ENCODE results near the gene TRIM73. TPM values are rescaled to one million over a fixed set of nuclear protein-coding genes. Genes with fewer than 3 reads are reported as not detected.
A peak's percentile ranks its signal among the peaks of the same experiment; 100 is the strongest.
"Not testable (repeated sequence)": the region's sequence is repeated elsewhere in the genome, so short reads cannot be mapped to it uniquely, and the experiment has no call there.

TRIM73 gene
- 14.8 to 17.0 TPM (median 15.7 TPM) in 3 replicates for total RNA-seq

- H3K9me3 Mint-ChIP-seq; H3K27ac Mint-ChIP-seq; H3K4me3 Mint-ChIP-seq; H3K4me1 Mint-ChIP-seq; H3K27me3 Mint-ChIP-seq (ENCODE audit: low read depth); DNase-seq (ENCODE audit: low spot score in 2 of 2, unreplicated experiment in 2 of 2); H3K36me3 Mint-ChIP-seq: not testable (repeated sequence)
Measured at GRCh38 chr7:75395329-75395728, at the start of gene TRIM73. TSS of gene TRIM73 (plus strand) at chr7:75395629. CDS start at chr7:75398934, 3,305 bp downstream.

DNA sequence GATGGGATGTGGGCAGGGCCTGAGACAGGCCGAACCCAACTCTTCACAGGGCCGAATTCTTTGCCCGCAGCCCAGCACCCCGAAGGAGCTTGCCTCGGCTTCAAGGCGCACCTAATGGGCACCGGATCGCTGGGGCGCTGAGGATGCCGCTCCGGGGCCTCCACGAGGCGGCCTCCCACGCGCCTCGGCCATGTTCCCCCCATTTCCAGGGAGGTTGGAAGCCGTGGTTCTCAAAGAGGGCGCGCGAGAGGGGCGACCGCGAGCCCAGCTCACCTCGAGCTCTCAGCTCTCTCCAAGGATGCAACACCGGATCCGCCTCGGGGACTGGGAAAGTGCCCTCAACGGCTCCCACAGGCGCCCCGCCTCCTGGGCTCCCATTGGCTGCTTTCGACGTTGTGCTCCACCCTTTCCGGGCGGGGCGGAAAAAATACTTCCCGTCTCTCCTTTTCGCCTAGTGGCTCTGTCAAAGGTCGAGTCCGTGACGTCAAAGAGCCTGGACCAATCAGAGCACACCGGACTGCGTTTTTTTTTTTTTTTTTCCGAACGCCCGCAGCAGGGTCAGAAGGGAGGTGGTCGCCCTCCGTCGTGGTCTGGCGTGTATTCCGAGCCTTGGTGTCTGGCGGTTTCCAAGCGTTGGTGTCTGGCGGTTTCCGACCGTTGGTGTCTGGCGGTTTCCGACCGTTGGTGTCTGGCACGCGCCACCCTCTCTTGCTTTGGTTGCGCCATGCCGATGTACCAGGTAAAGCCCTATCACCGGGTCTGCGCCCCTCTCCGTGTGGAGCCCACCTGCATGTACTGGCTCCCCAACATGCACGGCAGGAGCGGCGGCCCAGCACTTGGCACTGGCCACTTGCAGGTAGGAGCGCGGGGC lies 36.5 kb upstream of the TRIM73 start:
- not testable (repeated sequence) for H3K9me3 Mint-ChIP-seq; H3K27me3 Mint-ChIP-seq (ENCODE audit: low read depth); H3K27ac Mint-ChIP-seq; H3K36me3 Mint-ChIP-seq; H3K4me1 Mint-ChIP-seq
- H3K4me3 Mint-ChIP-seq: peak overlapping the region; percentile 42
- peak in 1 of 2 experiments; percentile 37 for DNase-seq (ENCODE audit: low spot score in 2 of 2, unreplicated experiment in 2 of 2)

DNA sequence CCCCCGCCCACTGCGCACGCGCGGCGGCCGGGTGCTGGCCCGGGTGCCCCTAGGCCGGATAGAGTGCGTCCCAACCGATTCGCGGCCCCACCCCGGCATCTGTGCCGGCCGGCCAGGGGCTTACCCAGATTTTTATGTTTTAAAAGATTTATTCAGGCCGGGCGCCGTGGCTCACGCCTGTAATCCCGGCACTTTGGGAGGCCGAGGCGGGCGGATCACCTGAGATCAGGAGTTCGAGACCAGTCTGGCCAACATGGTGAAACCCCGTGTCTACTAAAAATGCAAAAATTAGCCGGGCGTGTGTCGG lies 35.9 kb upstream of the TRIM73 start:
- not testable (repeated sequence) for H3K27ac Mint-ChIP-seq; H3K4me1 Mint-ChIP-seq; H3K9me3 Mint-ChIP-seq; H3K4me3 Mint-ChIP-seq; H3K36me3 Mint-ChIP-seq; H3K27me3 Mint-ChIP-seq (ENCODE audit: low read depth); DNase-seq (ENCODE audit: low spot score in 2 of 2, unreplicated experiment in 2 of 2)

DNA sequence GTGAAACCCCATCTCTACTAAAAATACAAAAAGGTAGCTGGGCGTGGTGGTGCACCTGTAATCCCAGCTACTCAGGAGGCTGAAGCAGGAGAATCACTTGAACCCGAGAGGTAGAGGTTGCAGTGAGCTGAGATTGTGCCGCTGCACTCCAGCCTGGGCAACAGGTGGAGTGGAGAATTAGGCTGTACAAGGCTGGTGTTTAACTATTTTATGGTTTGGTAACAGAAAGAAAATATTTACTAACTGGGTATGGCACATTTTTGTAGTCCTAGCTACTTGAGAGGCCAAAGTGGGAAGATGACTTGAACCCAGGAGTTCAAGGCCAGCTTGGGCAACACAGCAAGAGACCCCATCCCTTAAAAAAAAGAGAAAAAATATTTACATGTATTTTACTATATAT lies 31.4 kb upstream of the TRIM73 start:
- not testable (repeated sequence) for H3K27ac Mint-ChIP-seq; H3K9me3 Mint-ChIP-seq; DNase-seq (ENCODE audit: low spot score in 2 of 2, unreplicated experiment in 2 of 2); H3K27me3 Mint-ChIP-seq (ENCODE audit: low read depth); H3K36me3 Mint-ChIP-seq; H3K4me1 Mint-ChIP-seq; H3K4me3 Mint-ChIP-seq

- not testable (repeated sequence) for H3K27ac Mint-ChIP-seq; H3K4me1 Mint-ChIP-seq; H3K9me3 Mint-ChIP-seq; H3K4me3 Mint-ChIP-seq; H3K27me3 Mint-ChIP-seq (ENCODE audit: low read depth); H3K36me3 Mint-ChIP-seq; DNase-seq (ENCODE audit: low spot score in 2 of 2, unreplicated experiment in 2 of 2)
Measured at GRCh38 chr7:75366643-75367042, 28.8 kb upstream of the TRIM73 start.

- H3K36me3 Mint-ChIP-seq; DNase-seq (ENCODE audit: low spot score in 2 of 2, unreplicated experiment in 2 of 2); H3K27ac Mint-ChIP-seq; H3K4me1 Mint-ChIP-seq; H3K4me3 Mint-ChIP-seq; H3K27me3 Mint-ChIP-seq (ENCODE audit: low read depth); H3K9me3 Mint-ChIP-seq: not testable (repeated sequence)
Measured at GRCh38 chr7:75367313-75367712, 28.1 kb upstream of the TRIM73 start.

DNA sequence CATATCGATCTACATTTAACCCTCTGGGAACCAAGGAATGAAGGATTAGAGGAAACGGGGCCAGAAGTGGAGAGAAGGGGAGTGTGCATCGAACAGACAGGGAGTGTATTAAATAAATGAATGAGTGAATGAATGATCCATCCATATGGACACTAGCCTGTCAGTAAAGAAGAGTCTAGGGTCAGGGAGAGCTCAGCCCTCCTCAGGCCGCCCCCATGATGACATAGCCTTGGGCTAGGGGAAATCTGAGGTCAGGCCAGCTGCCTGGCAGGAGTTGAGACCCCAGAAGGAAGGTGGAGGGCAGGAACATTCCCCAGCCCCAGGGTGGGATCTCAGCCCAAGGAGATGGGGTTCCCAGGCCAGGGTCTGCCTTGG lies 21.3 kb upstream of the TRIM73 start:
- H3K4me3 Mint-ChIP-seq; H3K36me3 Mint-ChIP-seq; H3K27ac Mint-ChIP-seq; DNase-seq (ENCODE audit: low spot score in 2 of 2, unreplicated experiment in 2 of 2); H3K9me3 Mint-ChIP-seq; H3K4me1 Mint-ChIP-seq; H3K27me3 Mint-ChIP-seq (ENCODE audit: low read depth): not testable (repeated sequence)

DNA sequence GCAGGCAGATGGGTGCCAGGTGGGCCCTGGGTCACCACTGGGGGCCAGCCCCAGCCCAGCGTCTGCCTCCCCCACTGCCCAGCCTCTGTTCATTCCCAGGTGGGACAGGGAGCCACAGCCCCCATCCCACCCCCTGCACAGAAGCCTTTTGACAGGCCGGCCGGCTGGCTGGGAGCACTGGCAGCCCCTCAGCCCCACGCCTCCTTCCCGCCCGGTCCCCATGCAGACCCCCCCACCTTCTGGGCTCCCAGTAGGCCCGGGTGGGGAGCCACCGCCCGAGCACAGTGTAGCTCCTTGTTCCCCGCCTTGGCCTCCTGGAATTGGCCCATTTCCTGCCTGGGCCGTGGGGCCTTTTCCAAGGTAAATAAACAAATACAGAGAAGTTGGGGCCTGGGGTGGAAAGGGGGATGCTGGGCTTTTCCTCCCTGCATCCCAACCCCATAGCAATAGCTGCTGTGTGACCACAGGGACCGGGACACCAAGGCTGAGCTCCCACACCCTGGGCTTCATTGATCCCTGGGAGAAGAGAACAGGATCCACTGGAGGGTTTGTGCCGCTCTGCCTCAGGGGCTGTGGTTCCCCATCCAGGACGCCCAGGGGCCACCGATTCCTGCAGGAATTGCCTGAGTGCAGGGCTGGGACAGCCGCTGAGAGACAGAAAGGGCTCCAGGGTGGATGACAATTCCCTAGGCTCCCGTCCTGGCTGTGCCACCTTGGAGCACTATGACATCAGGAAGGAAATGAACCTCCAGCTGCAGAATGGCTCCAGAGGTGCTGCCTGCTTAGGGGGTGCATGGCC lies 20.7 kb upstream of the TRIM73 start:
- H3K9me3 Mint-ChIP-seq; H3K27ac Mint-ChIP-seq; H3K4me3 Mint-ChIP-seq; DNase-seq (ENCODE audit: low spot score in 2 of 2, unreplicated experiment in 2 of 2); H3K27me3 Mint-ChIP-seq (ENCODE audit: low read depth); H3K36me3 Mint-ChIP-seq; H3K4me1 Mint-ChIP-seq: not testable (repeated sequence)

GRCh38 chr7:75393194-75393593 lies 2.2 kb upstream of the TRIM73 start:
- H3K9me3 Mint-ChIP-seq: not testable (repeated sequence)

GRCh38 chr7:75397865-75398264 lies 2.4 kb downstream of the TRIM73 start:
- H3K4me3 Mint-ChIP-seq; DNase-seq (ENCODE audit: low spot score in 2 of 2, unreplicated experiment in 2 of 2); H3K4me1 Mint-ChIP-seq; H3K36me3 Mint-ChIP-seq; H3K9me3 Mint-ChIP-seq; H3K27ac Mint-ChIP-seq; H3K27me3 Mint-ChIP-seq (ENCODE audit: low read depth): not testable (repeated sequence)

More at GRCh38 chr7:75393194-75393593, 2.2 kb upstream of the TRIM73 start:
- H3K27ac Mint-ChIP-seq; H3K4me1 Mint-ChIP-seq; H3K36me3 Mint-ChIP-seq; H3K4me3 Mint-ChIP-seq; DNase-seq (ENCODE audit: low spot score in 2 of 2, unreplicated experiment in 2 of 2); H3K27me3 Mint-ChIP-seq (ENCODE audit: low read depth): not testable (repeated sequence)

- not testable (repeated sequence) for H3K27me3 Mint-ChIP-seq (ENCODE audit: low read depth); H3K27ac Mint-ChIP-seq; H3K4me3 Mint-ChIP-seq; H3K4me1 Mint-ChIP-seq; DNase-seq (ENCODE audit: low spot score in 2 of 2, unreplicated experiment in 2 of 2); H3K36me3 Mint-ChIP-seq; H3K9me3 Mint-ChIP-seq
Measured at GRCh38 chr7:75398771-75399700, 3.6 kb downstream of the TRIM73 start.

- DNase-seq (ENCODE audit: low spot score in 2 of 2, unreplicated experiment in 2 of 2); H3K27ac Mint-ChIP-seq; H3K9me3 Mint-ChIP-seq; H3K4me3 Mint-ChIP-seq; H3K36me3 Mint-ChIP-seq; H3K4me1 Mint-ChIP-seq; H3K27me3 Mint-ChIP-seq (ENCODE audit: low read depth): not testable (repeated sequence)
Measured at GRCh38 chr7:75400575-75400974, 5.1 kb downstream of the TRIM73 start.

GRCh38 chr7:75403455-75404443 lies 8.3 kb downstream of the TRIM73 start:
- H3K27ac Mint-ChIP-seq; H3K4me3 Mint-ChIP-seq; H3K4me1 Mint-ChIP-seq; H3K27me3 Mint-ChIP-seq (ENCODE audit: low read depth); H3K9me3 Mint-ChIP-seq; H3K36me3 Mint-ChIP-seq; DNase-seq (ENCODE audit: low spot score in 2 of 2, unreplicated experiment in 2 of 2): not testable (repeated sequence)

All from mesothelial cell of epicardium (in vitro differentiated cells).